Liver (tissue), 9 donors: ENCODE measurements around the gene RSRP1. TPM values are rescaled to one million over a fixed set of nuclear protein-coding genes. Genes with fewer than 3 reads are reported as not detected.
A peak's percentile ranks its signal among the peaks of the same experiment; 100 is the strongest.
"Not testable (repeated sequence)": the region's sequence is repeated elsewhere in the genome, so short reads cannot be mapped to it uniquely, and the experiment has no call there.

ENCODE experiments used
- DNase-seq: peaks from one replicate; pipeline ENCODE4 v3.0.0-alpha.2; 2017; ENCODE audit warnings: low spot score
- H3K27ac ChIP-seq, 2 donors: one replicate each; pipeline ENCODE4 v1.7.0; 2013; ENCODE audit warnings: inconsistent platforms in 2 of 2, low read length in 2 of 2, control low read depth in 1 of 2, low read depth in 1 of 2, mild to moderate bottlenecking in 1 of 2
- H3K27me3 ChIP-seq, 4 donors: one replicate each; pipeline versions ENCODE4 v1.6.1 to v1.7.0; 2013; ENCODE audit warnings: low read length in 3 of 4, inconsistent platforms in 1 of 4, mild to moderate bottlenecking in 1 of 4, moderate library complexity in 1 of 4; ENCODE audit not compliant: control insufficient read depth in 4 of 4, insufficient read depth in 4 of 4
- H3K36me3 ChIP-seq, 4 donors: one replicate each; pipeline versions ENCODE4 v1.6.1 to v1.7.0; 2013; ENCODE audit warnings: low read length in 3 of 4, mild to moderate bottlenecking in 3 of 4, low read depth in 1 of 4, moderate library complexity in 1 of 4; ENCODE audit not compliant: control insufficient read depth in 4 of 4, insufficient read depth in 3 of 4
- H3K4me1 ChIP-seq, 4 donors: one replicate each; pipeline versions ENCODE4 v1.6.1 to v1.7.0; 2013; ENCODE audit warnings: low read length in 3 of 4, mild to moderate bottlenecking in 3 of 4, moderate library complexity in 1 of 4; ENCODE audit not compliant: control insufficient read depth in 4 of 4, insufficient read depth in 4 of 4
- H3K4me3 ChIP-seq, 3 donors: one replicate each; pipeline versions ENCODE4 v1.6.1 to v1.7.0; 2013; ENCODE audit warnings: low read length in 3 of 3, control low read depth in 1 of 3, low read depth in 1 of 3, mild to moderate bottlenecking in 1 of 3
- H3K9ac ChIP-seq, 2 donors: one replicate each; pipeline ENCODE4 v1.7.0; 2013; ENCODE audit warnings: low read length in 2 of 2, mild to moderate bottlenecking in 2 of 2, moderate library complexity in 2 of 2, control low read depth in 1 of 2, low read depth in 1 of 2
- H3K9me3 ChIP-seq, 4 donors: one replicate each; pipeline versions ENCODE4 v1.6.1 to v1.7.0; 2013; ENCODE audit warnings: low read length in 3 of 4; ENCODE audit not compliant: control insufficient read depth in 4 of 4
- EGR1 ChIP-seq, 2 donors: IDR thresholded peaks; 2 replicates each; pipeline ENCODE4 v1.6.1; 2016 to 2018; ENCODE audit warnings: antibody characterized with exemption in 2 of 2, low read depth in 2 of 2
- FOXA1 ChIP-seq: IDR thresholded peaks from 2 replicates; pipeline ENCODE4 v1.6.1; 2016; ENCODE audit warnings: antibody characterized with exemption
- HNF4A ChIP-seq, 2 donors: conservative IDR thresholded peaks; 2 replicates each; pipeline ENCODE4 v1.6.1; 2016; ENCODE audit warnings: antibody characterized with exemption in 2 of 2, mild to moderate bottlenecking in 2 of 2
- HNF4G ChIP-seq: IDR thresholded peaks from 2 replicates; pipeline ENCODE4 v1.6.1; 2016; ENCODE audit warnings: antibody characterized with exemption
- JUND ChIP-seq, 2 donors: IDR thresholded peaks; 2 replicates each; pipeline ENCODE4 v1.6.1; 2016; ENCODE audit warnings: antibody characterized with exemption in 2 of 2
- MAX ChIP-seq: IDR thresholded peaks from 2 replicates; pipeline ENCODE4 v1.6.1; 2016; ENCODE audit warnings: antibody characterized with exemption
- NR2F2 ChIP-seq: IDR thresholded peaks from 2 replicates; pipeline ENCODE4 v1.6.1; 2016; ENCODE audit warnings: antibody characterized with exemption
- RAD21 ChIP-seq, 2 donors: IDR thresholded peaks; 2 replicates each; pipeline ENCODE4 v1.6.1; 2016; ENCODE audit warnings: antibody characterized with exemption in 2 of 2, mild to moderate bottlenecking in 2 of 2
- REST ChIP-seq: IDR thresholded peaks from 2 replicates; pipeline ENCODE4 v1.6.1; 2016; ENCODE audit warnings: antibody characterized with exemption, mild to moderate bottlenecking
- TAF1 ChIP-seq: conservative IDR thresholded peaks from 2 replicates; pipeline ENCODE4 v1.6.1; 2016; ENCODE audit warnings: antibody characterized with exemption, mild to moderate bottlenecking
- YY1 ChIP-seq: IDR thresholded peaks from 2 replicates; pipeline ENCODE4 v1.6.1; 2016; ENCODE audit warnings: antibody characterized with exemption, mild to moderate bottlenecking
- WGBS: extraction: QIAGEN DNeasy Blood & Tissue Kit; methylation state at CpG from one replicate; pipeline ENCODE4 v1.1.7; 2013; 5-methylcytosine and 5-hydroxymethylcytosine counted together
- polyA plus RNA-seq, 2 donors: library from polyadenylated mRNA; stranded (reverse) in 1 of 2; unstranded in 1 of 2; fragments of 200-250 nt in 1 of 2; fragments of >200 nt in 1 of 2; fragmentation: Nextera tagmentation in 1 of 2; extraction: Ambion mirVana in 1 of 2; gene quantifications; one replicate each; pipeline versions ENCODE4 v1.2.1 to v1.2.3, GENCODE V29; 2013 to 2015
- total RNA-seq, 2 donors: library from RNA; depleted of rRNA; stranded (reverse); fragments of >200 nt; gene quantifications; one replicate each; pipeline ENCODE4 v1.2.3, GENCODE V29; 2014
- TF ChIP-seq, protein P1 (sequence below): fragments of 150-350 bp; IDR thresholded peaks from 2 replicates; pipeline ENCODE4 v1.5.1; 2017; ENCODE audit warnings: improper control_type of control experiment, low read depth, low read length; ENCODE audit not compliant: missing input control
- donor health status: healthy.
- donor health status: healthy.
- donor health status: healthy.
- donor health status: healthy.
- donor health status: healthy.

The RSRP1 gene
- total and polyA plus RNA-seq, 4 donors, result 19.9 to 101 (median 74.0) TPM

DNA sequence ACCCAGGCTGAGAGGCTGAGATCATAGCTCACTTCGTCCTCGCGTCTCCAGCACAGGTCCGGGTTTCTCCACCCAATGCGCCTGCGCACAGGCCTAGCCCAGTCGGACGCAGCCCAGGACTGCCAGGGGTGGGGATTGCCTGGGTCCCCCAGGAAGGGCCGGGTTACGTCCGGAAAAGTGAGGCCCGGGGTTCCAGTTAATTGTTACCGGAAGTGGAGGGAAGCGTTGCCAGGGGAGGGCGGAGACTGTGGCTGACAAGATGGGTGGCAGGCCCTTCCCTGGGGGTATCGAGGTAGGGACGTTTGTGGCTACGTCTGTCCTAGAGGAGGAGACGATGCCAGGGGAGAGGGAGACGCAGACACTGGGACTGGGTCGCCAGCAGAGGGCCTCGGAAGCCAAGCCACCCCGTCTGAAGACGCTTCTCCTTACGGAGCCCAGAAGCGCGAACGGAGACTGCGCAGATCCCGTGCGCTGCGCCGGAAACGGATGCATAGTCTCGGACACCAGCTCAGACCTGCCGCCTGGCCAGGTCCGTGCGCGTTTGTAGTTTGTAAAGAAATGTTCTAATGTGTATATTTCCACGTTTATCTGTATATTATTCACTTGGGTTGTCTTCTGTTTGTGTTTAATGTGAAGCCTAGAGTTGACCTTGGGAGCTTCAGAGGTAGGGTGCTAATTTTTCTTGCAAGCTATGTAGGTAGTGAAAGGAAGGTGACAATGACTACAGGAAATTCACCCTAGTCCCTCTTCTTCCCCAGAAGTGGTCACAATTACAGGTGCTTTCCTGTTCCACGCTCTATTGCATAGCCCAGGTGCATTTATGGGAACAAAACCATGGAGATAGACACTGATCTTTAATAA, 7.3 kb downstream of the RSRP1 start (continued):
- TF ChIP-seq REST (peak; percentile 37), YY1 (peak; percentile 94)

GRCh38 chr1:25238046-25238445, 9.2 kb downstream of the RSRP1 start:
- 94% methylated on average over 11 of the region's 11 CpGs for WGBS
- Histone ChIP-seq H3K27ac (no peak overlapping the region), H3K9ac (no peak overlapping the region), H3K36me3 (peaks cover 6 to 12% (median 10%) of the 10 kb centered on the region in 4 donors), H3K4me1 (peaks cover 2 to 25% (median 20%) of the 10 kb centered on the region in 4 donors), H3K27me3 (no peaks in the 10 kb centered on the region), H3K9me3 (no peaks in the 10 kb centered on the region), H3K4me3 (no peak overlapping the region)
- TF ChIP-seq, protein P1, sequence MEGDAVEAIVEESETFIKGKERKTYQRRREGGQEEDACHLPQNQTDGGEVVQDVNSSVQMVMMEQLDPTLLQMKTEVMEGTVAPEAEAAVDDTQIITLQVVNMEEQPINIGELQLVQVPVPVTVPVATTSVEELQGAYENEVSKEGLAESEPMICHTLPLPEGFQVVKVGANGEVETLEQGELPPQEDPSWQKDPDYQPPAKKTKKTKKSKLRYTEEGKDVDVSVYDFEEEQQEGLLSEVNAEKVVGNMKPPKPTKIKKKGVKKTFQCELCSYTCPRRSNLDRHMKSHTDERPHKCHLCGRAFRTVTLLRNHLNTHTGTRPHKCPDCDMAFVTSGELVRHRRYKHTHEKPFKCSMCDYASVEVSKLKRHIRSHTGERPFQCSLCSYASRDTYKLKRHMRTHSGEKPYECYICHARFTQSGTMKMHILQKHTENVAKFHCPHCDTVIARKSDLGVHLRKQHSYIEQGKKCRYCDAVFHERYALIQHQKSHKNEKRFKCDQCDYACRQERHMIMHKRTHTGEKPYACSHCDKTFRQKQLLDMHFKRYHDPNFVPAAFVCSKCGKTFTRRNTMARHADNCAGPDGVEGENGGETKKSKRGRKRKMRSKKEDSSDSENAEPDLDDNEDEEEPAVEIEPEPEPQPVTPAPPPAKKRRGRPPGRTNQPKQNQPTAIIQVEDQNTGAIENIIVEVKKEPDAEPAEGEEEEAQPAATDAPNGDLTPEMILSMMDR, result no peak
- TF ChIP-seq NR2F2 (no peak), HNF4A (conservative IDR thresholded peaks at IDR 0.05) (no peak), RAD21 (IDR thresholded peaks at IDR 0.05) (no peak), EGR1 (IDR thresholded peaks at IDR 0.05; ENCODE audit: low read depth in 2 of 2) (no peak), YY1 (no peak), REST (no peak), MAX (no peak), FOXA1 (no peak), HNF4G (no peak), JUND (IDR thresholded peaks at IDR 0.05) (no peak), TAF1 (no peak)
- DNase-seq, result no peak

DNA sequence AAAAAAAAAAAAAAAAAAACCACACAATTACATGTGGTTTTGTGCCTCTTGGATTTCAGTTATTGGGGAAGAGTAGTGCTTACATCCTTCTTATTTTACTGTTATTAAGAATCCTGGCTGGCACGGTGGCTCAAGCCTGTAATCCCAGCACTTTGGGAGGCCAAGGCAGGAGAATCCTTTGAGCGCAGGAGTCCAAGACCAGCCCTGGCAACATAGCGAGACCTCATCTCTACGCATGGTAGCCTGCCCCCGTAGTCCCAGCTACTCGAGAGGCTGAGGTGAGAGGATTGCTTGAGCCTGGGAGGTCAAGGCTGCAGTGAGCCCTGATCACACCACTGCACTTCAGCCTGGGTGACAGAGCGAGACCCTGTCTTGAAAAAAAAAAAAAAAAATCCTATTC, 11.0 kb downstream of the RSRP1 start:
- not testable (repeated sequence) for H3K36me3 ChIP-seq, H3K9ac ChIP-seq, DNase-seq, H3K9me3 ChIP-seq, H3K4me3 ChIP-seq, H3K27ac ChIP-seq, H3K27me3 ChIP-seq
- WGBS, result 97% methylated on average over 7 of the region's 7 CpGs
- H3K4me1 ChIP-seq, result peaks cover 2 to 35% (median 28%) of the 10 kb centered on the region in 4 donors

DNA sequence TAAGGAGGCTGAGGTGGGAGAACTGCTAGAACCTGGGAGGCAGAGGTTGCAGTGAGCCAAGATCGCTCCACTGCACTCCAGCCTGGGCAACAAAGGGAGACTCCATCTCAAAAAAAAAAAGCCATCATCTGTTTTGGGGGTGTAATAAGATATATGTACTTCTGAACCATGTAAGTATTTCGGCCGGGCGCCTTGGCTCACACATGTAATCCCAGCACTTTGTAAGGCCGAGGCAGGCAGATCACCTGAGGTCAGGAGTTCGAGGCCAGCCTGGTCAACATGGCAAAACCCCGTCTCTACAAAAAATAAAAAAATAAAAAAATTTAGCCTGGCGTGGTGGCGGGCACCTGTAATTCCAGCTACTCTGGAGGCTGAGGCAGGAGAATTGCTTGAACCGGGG, 11.8 kb downstream of the RSRP1 start:
- not testable (repeated sequence) for H3K27ac ChIP-seq, H3K4me3 ChIP-seq, DNase-seq, H3K9ac ChIP-seq, H3K9me3 ChIP-seq, H3K27me3 ChIP-seq, H3K36me3 ChIP-seq
- H3K4me1 ChIP-seq, result peaks cover 2 to 33% (median 25%) of the 10 kb centered on the region in 4 donors
- WGBS, result 98% methylated on average over 10 of the region's 10 CpGs
